SH-SY5Y (cell line): ENCODE measurements around the gene THAP10.
A peak's percentile ranks its signal among the peaks of the same experiment; 100 is the strongest.

ENCODE experiments used
- GATA2 ChIP-seq: IDR thresholded peaks from 2 replicates; pipeline ENCODE4 v1.6.1; 2011; ENCODE audit warnings: mild to moderate bottlenecking, low read depth, low read length
- GATA3 ChIP-seq: IDR thresholded peaks from 2 replicates; pipeline ENCODE4 v1.6.1; 2011; ENCODE audit warnings: low read depth, mild to moderate bottlenecking, low read length, moderate library complexity

DNA sequence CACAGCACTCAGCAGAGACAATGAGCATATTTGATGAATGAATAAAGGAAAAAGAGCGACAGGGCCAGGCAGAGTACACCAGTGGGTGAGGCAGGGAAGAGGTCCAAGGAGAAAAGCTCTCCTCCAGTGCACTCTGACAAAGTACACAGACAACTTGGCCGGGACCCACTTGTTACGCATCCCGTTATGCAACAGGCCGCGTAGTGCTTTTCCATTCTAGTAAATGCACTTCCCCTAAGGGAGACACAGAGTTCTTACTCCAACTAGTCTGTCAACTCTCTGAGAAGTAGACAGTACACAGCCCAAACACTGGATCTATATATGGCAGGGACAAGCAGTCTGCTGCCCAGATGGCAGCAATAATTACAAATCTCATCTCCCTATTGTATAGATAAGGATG is 56.8 kb downstream of the THAP10 start:
- TF ChIP-seq GATA2 (no peak), GATA3 (0 out of 2 replicates have a peak, but pooled peaks have one; percentile 20)
